Hepatocyte (in vitro differentiated cells): Measurements from ENCODE around the gene BRD4. TPM values are rescaled to one million over a fixed set of nuclear protein-coding genes. Genes with fewer than 3 reads are reported as not detected.

Experiments used
- DNase-seq: peaks from one replicate; pipeline ENCODE4 v3.0.0-alpha.2; 2016; ENCODE audit warnings: low spot score
- H2AFZ ChIP-seq: fragments of 200-600 bp; sonication (generic); 2 replicates; pipeline ENCODE4 v1.6.0; 2016; ENCODE audit warnings: antibody characterized with exemption, mild to moderate bottlenecking
- H3K27ac ChIP-seq: fragments of 200-600 bp; sonication (generic); 2 replicates; pipeline ENCODE4 v1.5.1; 2016; ENCODE audit warnings: mild to moderate bottlenecking
- H3K27me3 ChIP-seq: fragments of 200-600 bp; sonication (generic); 2 replicates; pipeline ENCODE4 v1.6.1; 2016
- H3K36me3 ChIP-seq: fragments of 200-600 bp; sonication (generic); replicated peaks from 2 replicates; pipeline ENCODE4 v1.5.1; 2016; ENCODE audit warnings: low read depth; ENCODE audit not compliant: insufficient read depth
- H3K4me1 ChIP-seq: fragments of 200-600 bp; sonication (generic); 2 replicates; pipeline ENCODE4 v1.5.1; 2016; ENCODE audit warnings: mild to moderate bottlenecking, moderate library complexity; ENCODE audit not compliant: insufficient read depth
- H3K4me2 ChIP-seq: fragments of 200-600 bp; sonication (generic); 2 replicates; pipeline ENCODE4 v1.6.0; 2016
- H3K4me3 ChIP-seq: fragments of 200-600 bp; sonication (generic); 2 replicates; pipeline ENCODE4 v1.5.1; 2016; ENCODE audit warnings: mild to moderate bottlenecking
- H3K79me2 ChIP-seq: fragments of 200-600 bp; sonication (generic); 2 replicates; pipeline ENCODE4 v1.6.0; 2017; ENCODE audit warnings: mild to moderate bottlenecking
- H3K9me2 ChIP-seq: fragments of 200-600 bp; sonication (generic); replicated peaks from 2 replicates; pipeline ENCODE4 v1.6.0; 2017; ENCODE audit warnings: mild to moderate bottlenecking; ENCODE audit not compliant: insufficient read depth
- H3K9me3 ChIP-seq: fragments of 200-600 bp; sonication (generic); 2 replicates; pipeline ENCODE4 v1.5.1; 2016; ENCODE audit warnings: low read depth, mild to moderate bottlenecking
- H4K20me1 ChIP-seq: fragments of 200-600 bp; sonication (generic); 2 replicates; pipeline ENCODE4 v1.6.0; 2016; ENCODE audit warnings: mild to moderate bottlenecking; ENCODE audit not compliant: insufficient read depth, poor library complexity, severe bottlenecking
- CTCF ChIP-seq: fragments of 200-600 bp; sonication (generic); IDR thresholded peaks from 2 replicates; pipeline ENCODE4 v1.5.1; 2016; ENCODE audit warnings: antibody characterized with exemption, mild to moderate bottlenecking; ENCODE audit not compliant: poor library complexity
- EZH2 ChIP-seq: fragments of 200-600 bp; sonication (generic); IDR thresholded peaks from 2 replicates; pipeline ENCODE4 v1.6.1; 2016; ENCODE audit warnings: antibody characterized with exemption, mild to moderate bottlenecking, borderline replicate concordance
- EZH2phosphoT487 ChIP-seq: fragments of 200-600 bp; sonication (generic); IDR thresholded peaks from one replicate; pipeline ENCODE4 v1.6.1; 2018; ENCODE audit warnings: antibody characterized with exemption, mild to moderate bottlenecking, low read depth, moderate library complexity; ENCODE audit not compliant: unreplicated experiment, severe bottlenecking
- WGBS: methylation state at CpG from one replicate; pipeline ENCODE4 v1.1.6; 2016; ENCODE audit warnings: low lambda C conversion rate; ENCODE audit errors: missing lambda C conversion rate; 5-methylcytosine and 5-hydroxymethylcytosine counted together
- polyA plus RNA-seq: library from polyadenylated mRNA; unstranded; fragments of >200 nt; fragmentation: Nextera tagmentation; extraction: Ambion mirVana; gene quantifications from 2 replicates; pipeline ENCODE4 v1.2.1, GENCODE V29; 2016
- total RNA-seq: library from RNA; depleted of rRNA; stranded (reverse); fragments of >200 nt; gene quantifications from 2 replicates; pipeline ENCODE4 v1.2.3, GENCODE V29; 2014

BRD4 gene
- total and polyA plus RNA-seq, 2 experiments from 2014 or later: 18.0 to 88.4 TPM

GRCh38 chr19:15240515-15240914 is 91.8 kb downstream of the BRD4 start:
- Histone ChIP-seq H3K27ac (no peak overlapping the region), H4K20me1 (no peaks in the 10 kb centered on the region), H3K4me2 (no peak overlapping the region), H3K4me3 (no peak overlapping the region), H3K79me2 (peaks cover 14% of the 10 kb centered on the region), H3K9me2 (no peaks in the 10 kb centered on the region), H3K36me3 (no peaks in the 10 kb centered on the region), H3K4me1 (no peaks in the 10 kb centered on the region), H3K9me3 (no peaks in the 10 kb centered on the region), H2AFZ (no peak overlapping the region), H3K27me3 (no peaks in the 10 kb centered on the region)
- no peak for TF ChIP-seq EZH2phosphoT487
- no peak for TF ChIP-seq CTCF
- no peak for TF ChIP-seq EZH2
- DNase-seq: no peak
- WGBS: 97% methylated on average over 9 of the region's 9 CpGs

GRCh38 chr19:15239337-15239949 is 92.9 kb downstream of the BRD4 start:
- H3K9me2 ChIP-seq: no peaks in the 10 kb centered on the region
- H3K27ac ChIP-seq: no peak overlapping the region
- H4K20me1 ChIP-seq: no peaks in the 10 kb centered on the region
- H3K4me1 ChIP-seq: no peaks in the 10 kb centered on the region
- H3K36me3 ChIP-seq: no peaks in the 10 kb centered on the region
- no peak overlapping the region for H2AFZ ChIP-seq
- no peak overlapping the region for H3K4me2 ChIP-seq
- no peaks in the 10 kb centered on the region for H3K9me3 ChIP-seq
- peaks cover 5% of the 10 kb centered on the region for H3K79me2 ChIP-seq
- H3K27me3 ChIP-seq: no peaks in the 10 kb centered on the region
- 92% methylated on average over 23 of the region's 26 CpGs for WGBS
- no peak for DNase-seq
- H3K4me3 ChIP-seq: no peak overlapping the region
- TF ChIP-seq CTCF (no peak), EZH2 (no peak), EZH2phosphoT487 (no peak)

GRCh38 chr19:15238639-15239155 is 93.6 kb downstream of the BRD4 start:
- Histone ChIP-seq H3K36me3 (no peaks in the 10 kb centered on the region), H3K9me3 (no peaks in the 10 kb centered on the region), H3K4me2 (no peak overlapping the region), H3K9me2 (no peaks in the 10 kb centered on the region), H3K27me3 (no peaks in the 10 kb centered on the region), H4K20me1 (no peaks in the 10 kb centered on the region), H3K4me1 (no peaks in the 10 kb centered on the region), H3K4me3 (no peak overlapping the region), H3K79me2 (peaks cover 2% of the 10 kb centered on the region), H3K27ac (no peak overlapping the region), H2AFZ (no peak overlapping the region)
- TF ChIP-seq CTCF: no peak
- WGBS: 96% methylated on average over 20 of the region's 29 CpGs
- no peak for DNase-seq
